Anterior cingulate cortex (tissue), 58 donors: ENCODE data around the gene TAC3.
A peak's percentile ranks its signal among the peaks of the same experiment; 100 is the strongest.
"Not testable (repeated sequence)": the region's sequence is repeated elsewhere in the genome, so short reads cannot be mapped to it uniquely, and the experiment has no call there.

Source experiments
- DNase-seq, 58 donors: peaks; one replicate each; lab custom pipeline; 2025; lab: John Stamatoyannopoulos, UW

TAC3 gene

DNA sequence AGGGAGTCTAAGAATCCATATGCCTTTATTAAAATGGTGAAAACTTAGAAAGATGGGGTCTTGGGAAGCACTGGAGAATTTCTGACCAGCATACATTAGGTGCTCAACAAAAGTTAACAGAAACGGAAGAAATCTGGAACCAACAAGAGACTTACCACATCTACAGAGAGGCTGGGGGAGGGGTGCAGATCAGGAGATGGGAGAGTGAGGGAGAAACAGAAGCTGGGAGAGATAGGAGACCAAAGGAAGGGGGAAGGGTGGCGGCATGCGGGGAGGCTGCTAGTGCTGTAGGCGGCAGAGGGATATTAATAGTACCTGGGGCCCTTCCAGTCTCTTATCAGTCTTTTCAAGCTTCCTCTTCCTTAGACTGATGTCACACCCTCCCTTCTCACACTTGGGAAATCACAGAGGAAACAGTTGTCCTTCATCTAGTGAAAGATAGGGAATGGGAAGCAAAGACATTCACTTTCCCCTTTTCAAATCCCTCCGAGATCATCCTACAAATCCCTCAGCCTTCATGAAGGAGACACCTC lies 28.1 kb downstream of the TAC3 start:
- DNase-seq: peak in 7 of 58 donors; percentile 4 to 15 (median 10)

DNA sequence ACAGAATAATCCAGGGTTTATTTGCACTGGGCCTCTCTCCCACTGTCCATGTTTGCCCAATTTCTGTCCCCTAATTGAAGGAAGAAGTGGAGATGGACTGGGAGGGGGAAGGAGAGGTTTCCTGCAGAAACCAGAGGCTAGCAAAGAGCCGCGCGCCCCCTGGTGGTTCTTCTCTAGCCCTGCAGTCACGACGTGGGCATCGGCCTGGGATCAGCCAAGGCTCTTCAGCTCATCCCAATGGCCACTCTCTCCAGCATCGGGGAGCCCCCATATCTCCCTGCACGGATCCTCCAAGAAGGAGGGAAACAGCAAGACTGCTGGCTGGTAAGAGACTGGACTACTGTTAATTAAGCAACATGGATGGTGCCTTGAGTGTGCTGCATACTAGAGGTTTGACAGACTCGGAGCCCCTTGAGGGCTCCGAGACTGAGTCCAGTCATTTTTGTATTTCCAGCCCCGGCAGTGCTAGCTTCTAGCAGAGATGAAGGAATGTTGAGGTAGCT lies 28.7 kb downstream of the TAC3 start:
- peak in 56 of 58 donors; percentile 26 to 86 (median 65) for DNase-seq

DNA sequence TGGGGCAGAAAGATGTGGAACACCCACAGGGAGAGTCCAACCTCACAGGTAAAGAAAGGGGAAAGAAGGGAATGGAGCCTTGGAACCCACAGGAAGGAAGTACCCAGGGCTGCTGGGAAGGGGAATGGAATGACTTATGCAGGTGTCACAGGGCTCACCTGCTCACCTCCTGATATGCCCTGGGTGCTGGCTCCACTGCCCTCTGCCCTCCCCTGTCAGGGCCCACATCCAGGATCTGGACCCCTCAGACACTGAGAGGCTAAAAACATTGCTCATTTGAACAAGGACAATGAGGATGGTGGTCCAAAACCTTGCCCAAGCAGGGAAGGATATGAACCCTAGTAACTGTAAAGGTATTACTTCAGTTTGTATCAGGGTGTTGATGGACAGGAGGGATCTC lies 29.3 kb downstream of the TAC3 start:
- no peak for DNase-seq

DNA sequence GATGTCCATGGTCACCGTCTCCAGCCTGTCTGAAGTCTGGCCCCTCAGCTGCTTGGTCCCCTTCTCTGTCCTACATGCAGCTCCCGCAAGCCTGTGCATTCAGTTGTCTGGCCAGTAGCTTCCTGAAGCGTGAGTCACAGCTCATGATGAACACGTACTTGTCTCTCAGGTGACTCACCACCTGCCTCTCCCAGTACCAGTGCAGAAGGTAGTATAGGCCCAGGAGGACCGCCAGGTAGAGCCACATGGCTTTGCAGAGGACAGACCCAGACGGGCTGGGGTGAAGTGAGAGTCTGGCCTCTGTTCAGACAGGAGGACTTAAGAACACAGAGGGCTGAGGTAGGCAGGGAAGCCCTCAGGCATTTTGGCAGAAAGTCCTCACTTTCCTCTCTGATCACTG lies 30.6 kb downstream of the TAC3 start:
- DNase-seq: not testable (repeated sequence)

DNA sequence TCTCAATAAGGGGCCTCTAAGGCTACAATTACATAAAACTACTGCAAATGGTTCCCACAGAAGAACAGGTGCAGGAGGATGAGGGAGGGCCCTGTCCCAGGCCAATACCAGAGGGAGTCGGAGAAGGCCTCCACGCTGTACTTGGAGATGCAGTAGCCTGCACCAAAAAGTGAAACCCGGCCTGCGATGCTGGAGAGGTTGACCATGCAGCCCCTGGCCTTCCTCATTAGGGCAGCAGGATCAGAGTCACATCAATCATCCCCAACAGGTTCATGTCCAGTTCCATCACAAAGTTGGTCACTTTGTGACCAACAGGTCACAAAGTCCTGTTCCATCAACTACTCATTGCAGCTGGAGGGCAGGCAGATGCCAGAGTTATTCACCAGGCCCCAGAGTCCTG lies 32.9 kb downstream of the TAC3 start:
- DNase-seq: no peak

DNA sequence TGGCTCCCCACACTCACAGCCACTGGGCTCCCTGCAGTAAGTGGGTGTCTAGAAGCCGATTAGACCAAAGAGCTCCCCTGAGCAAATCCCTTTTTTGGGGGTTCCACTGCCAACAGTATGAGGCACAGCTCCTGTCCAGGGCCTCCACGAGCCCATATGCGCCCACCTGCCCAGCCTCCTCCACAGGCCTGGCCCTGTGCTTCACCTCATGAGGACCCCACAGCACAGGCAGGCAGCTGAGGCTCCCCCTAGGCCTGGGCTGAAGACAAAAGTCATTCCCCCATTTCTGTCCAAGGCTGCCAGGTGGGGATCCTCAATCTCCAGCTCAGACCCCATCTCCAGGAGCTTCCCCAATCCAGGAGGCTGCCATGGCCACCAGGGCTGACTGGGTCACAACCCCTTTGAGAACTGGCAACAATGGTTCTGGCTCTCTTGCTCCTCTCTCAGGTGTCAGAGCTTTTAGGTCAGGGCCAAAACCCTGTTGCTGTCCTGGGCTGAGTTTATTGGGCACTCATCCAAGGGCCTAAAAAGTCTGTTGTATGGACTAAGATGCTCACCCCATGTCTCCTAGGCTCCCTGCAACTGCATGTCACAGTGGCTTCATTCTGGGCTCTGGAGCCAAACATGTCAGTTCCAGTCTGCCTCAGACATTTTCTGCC lies 33.6 kb downstream of the TAC3 start:
- DNase-seq: not testable (repeated sequence)

DNA sequence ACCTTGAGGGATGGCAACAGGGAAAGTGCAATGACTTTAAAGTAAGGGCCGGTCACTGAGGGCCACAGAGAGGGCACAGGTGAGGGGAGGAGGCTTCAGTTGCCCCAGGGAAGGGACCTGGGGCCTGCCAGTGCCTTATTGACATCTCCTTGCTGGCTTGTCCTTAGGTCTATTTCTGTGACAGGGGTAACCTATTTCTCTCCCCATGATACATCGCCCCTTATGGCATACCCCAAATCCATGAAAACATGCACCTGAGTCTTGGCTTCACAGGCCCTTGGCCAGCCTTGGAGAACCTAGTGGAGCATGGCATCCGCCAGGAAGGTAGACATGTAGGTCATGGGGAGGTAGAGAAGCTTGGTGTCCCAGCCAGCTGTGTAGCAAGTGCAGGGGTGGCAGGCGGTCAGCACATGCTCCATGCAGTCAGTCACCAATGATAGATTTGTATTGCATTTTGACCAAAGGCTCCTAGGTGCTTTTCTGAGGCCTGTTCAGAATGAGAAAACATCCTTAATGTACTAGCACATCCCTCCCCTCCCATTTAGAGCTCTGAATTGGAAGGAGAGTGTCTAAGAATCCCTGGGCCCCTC lies 35.3 kb downstream of the TAC3 start:
- DNase-seq: no peak

DNA sequence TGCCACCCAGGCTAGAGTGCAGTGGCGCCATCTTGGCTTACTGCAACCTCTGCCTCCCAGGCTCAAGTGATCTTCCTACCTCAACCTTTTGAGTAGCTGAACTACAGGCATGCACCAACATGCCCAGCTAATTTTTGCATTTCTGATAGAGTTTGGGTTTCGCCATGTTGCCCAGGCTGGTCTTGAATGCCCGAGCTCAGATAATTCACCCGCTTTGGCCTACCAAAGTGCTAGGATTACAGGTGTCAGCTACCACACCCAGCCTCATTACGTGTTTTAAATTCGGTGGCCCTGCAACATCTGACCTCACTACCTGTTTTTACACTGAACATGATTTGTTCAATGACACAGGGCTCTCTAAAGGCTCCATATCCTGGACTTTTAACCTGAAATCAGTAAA lies 36.1 kb downstream of the TAC3 start:
- DNase-seq: no peak

DNA sequence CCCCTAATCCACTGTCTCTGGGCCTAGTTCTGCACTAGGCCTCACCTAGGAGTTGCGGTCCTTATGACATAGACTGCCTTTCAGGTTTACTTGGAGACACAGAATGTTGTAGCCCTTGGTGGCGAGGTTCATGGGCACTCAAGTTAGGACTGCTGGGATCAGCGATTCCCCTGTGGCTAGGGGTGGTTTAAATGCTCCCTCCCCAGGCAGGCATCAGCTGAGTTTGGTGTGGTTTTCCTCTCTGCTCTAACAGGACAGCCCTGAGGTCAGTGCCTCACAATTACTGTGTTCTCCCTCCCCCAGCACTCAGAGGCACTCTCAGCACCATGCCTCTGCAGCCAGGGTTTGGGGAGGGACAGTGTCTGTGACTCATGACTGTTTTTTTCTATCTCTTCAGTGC lies 36.7 kb downstream of the TAC3 start:
- DNase-seq: no peak

DNA sequence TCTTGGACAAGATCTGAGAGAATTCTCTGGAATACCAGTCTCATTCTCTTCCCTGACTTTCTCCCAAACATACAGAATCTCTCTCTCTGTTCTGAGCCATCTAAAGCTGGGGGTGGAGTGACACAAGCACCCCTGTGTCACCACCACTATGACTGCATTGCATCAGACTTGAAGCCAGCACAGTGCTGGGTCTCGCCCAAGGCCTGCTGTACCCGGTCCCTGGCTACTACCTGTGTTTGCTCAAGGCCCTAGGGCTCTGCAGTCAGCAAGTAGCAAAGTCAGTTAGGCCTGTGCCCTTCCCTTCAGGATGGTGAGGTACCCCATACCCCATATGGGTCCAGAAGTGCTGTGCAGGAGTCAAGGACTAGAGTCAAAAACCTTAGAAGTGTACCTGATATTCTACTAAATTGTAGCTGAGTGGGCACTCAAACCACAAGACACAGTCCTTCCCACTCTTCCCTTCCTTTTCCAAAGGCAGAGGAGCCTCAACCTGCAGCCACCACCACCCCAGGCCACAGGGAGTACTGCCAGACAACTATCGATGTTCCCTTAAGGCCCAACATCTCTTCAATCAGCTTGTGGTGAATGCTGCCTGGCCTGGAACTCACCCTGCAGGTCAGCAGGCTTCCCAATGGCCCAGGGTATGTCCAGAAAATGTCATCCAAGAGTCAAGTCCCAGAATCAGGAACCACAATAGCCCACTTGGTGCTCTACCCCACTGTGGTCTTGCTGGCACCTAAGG lies 37.8 kb downstream of the TAC3 start:
- DNase-seq: no peak

DNA sequence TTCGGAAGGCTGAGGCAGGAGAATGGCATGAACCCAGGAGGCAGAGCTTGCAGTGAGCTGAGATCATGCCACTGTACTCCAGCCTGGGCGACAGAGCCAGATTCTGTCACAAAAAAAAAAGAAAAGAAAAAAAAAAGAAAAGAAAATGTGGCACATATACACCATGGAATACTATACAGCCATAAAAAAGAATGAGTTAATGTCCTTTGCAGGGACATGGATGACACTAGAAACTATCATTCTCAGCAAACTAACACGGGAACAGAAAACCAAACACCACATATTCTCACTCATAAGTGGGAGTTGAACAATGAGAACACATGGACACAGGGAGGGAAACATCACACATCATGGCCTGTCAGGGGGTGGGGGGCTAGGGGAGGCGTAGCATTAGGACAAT lies 39.0 kb downstream of the TAC3 start:
- DNase-seq: not testable (repeated sequence)

DNA sequence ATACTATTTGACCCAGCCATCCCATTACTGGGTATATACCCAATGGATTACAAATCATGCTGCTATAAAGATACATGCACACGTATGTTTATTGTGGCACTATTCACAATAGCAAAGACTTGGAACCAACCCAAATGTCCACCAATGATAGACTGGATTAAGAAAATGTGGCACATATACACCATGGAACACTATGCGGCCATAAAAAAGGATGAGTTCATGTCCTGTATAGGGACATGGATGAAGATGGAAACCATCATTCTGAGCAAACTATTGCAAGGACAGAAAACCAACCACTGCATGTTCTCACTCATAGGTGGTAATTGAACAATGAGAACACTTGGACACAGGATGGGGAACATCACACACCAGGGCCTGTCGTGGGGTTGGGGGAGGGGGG lies 42.1 kb downstream of the TAC3 start:
- not testable (repeated sequence) for DNase-seq

DNA sequence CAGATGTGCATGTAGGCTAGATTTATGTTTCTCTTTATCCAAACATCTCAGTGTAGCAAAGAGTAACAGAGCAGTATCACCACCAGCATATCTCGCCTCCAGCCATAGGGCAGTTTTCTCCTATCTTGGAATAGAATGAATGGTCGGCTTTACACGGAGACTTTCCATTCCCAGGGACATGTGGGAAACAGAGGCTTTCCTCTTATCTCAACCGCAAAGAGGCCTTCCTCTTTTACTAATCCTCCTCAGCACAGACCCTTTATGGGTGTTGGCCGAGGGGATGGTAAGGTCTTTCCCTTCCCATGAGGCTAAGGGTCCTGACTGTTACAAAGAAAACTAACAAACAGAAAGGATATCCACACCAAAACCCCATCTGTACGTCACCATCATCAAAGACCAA lies 47.4 kb downstream of the TAC3 start:
- DNase-seq: not testable (repeated sequence)

DNA sequence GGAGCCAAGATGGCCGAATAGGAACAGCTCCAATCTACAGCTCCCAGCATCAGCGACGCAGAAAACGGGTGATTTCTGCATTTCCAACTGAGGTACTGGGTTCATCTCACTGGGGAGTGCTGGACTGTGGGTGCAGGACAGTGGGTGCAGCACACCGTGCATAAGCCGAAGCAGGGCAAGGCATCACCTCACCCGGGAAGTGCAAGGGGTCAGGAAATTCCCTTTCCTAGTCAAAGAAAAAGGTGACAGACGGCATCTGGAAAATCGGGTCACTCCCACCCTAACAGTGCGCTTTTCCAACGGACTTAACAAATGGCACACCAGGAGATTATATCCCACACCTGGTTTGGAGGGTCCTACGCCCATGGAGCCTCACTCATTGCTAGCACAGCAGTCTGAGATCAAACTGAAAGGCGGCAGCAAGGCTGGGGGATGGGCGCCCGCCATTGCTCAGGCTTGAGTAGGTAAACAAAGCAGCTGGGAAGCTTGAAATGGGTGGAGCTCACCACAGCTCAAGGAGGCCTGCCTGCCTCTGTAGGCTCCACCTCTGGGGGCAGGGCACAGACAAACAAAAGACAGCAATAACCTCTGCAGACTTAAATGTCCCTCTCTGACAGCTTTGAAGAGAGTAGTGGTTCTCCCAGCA lies 50.2 kb downstream of the TAC3 start:
- not testable (repeated sequence) for DNase-seq

DNA sequence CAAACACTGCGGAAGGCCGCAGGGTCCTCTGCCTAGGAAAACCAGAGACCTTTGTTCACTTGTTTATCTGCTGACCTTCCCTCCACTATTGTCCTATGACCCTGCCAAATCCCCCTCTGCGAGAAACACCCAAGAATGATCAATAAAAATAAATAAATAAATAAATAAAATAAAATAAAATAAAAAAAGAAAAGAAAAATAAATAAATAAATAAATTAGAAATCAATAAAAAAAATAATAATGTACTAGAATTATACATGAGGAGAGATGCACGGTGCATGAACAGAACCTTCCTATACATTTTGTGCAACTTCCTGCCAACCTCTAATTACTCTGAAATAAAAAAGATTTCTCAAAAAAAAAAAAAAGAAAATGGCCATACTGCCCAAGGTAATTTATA lies 51.2 kb downstream of the TAC3 start:
- DNase-seq: not testable (repeated sequence)

DNA sequence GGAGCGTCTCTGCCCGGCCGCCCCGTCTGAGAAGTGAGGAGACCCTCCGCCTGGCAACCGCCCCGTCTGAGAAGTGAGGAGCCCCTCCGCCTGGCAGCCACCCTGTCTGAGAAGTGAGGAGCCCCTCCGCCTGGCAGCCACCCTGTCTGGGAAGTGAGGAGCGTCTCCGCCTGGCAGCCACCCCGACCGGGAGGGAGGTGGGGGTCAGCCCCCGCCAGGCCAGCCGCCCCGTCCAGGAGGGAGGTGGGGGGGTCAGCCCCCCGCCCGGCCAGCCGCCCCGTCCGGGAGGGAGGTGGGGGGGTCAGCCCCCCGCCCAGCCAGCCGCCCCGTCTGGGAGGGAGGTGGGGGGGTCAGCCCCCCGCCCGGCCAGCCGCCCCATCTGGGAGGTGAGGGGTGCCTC lies 52.8 kb downstream of the TAC3 start:
- DNase-seq: not testable (repeated sequence)

DNA sequence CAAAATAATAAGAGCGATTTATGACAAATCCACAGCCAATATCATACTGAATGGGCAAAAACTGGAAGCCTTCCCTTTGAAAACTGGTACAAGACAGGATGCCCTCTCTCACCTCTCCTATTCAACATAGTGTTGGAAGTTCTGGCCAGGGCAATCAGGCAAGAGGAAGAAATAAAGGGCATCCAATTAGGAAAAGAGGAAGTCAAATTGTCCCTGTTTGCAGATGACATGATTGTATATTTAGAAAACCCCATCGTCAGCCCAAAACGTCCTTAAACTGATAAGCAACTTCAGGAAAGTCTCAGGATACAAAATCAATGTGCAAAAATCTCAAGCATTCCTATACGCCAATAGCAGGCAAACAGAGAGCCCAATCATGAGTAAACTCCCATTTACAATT lies 54.1 kb downstream of the TAC3 start:
- DNase-seq: not testable (repeated sequence)
